T-helper 9 cell (primary cell): ENCODE measurements around the gene LCP1.
A peak's percentile ranks its signal among the peaks of the same experiment; 100 is the strongest.

Experiments
- DNase-seq: peaks from one replicate; pipeline ENCODE4 v3.0.0-alpha.2; 2020

LCP1 gene

GRCh38 chr13:46154136-46154801 is 27.7 kb downstream of the LCP1 start:
- no peak for DNase-seq

- no peak for DNase-seq
These were observed 29.2 kb downstream of the LCP1 start for GRCh38 chr13:46152627-46153328.

GRCh38 chr13:46150134-46150693 is 31.8 kb downstream of the LCP1 start:
- no peak for DNase-seq

GRCh38 chr13:46149272-46150133 is 32.5 kb downstream of the LCP1 start:
- no peak for DNase-seq

GRCh38 chr13:46146898-46147297 is 35.1 kb downstream of the LCP1 start:
- no peak for DNase-seq

- DNase-seq, result no peak
These were observed 36.0 kb downstream of the LCP1 start for GRCh38 chr13:46145950-46146349.

GRCh38 chr13:46145135-46145534 is 36.8 kb downstream of the LCP1 start:
- no peak for DNase-seq

GRCh38 chr13:46143184-46143701 is 38.7 kb downstream of the LCP1 start:
- no peak for DNase-seq

- DNase-seq, result no peak
These were observed 39.2 kb downstream of the LCP1 start for GRCh38 chr13:46142776-46143175.

GRCh38 chr13:46140044-46140443 is 41.9 kb downstream of the LCP1 start:
- DNase-seq, result no peak

- no peak for DNase-seq
These were observed 44.2 kb downstream of the LCP1 start for GRCh38 chr13:46137627-46138317.

- DNase-seq, result no peak
These were observed 45.3 kb downstream of the LCP1 start for GRCh38 chr13:46136688-46137087.

GRCh38 chr13:46134961-46135522 is 46.9 kb downstream of the LCP1 start:
- DNase-seq, result no peak

GRCh38 chr13:46134494-46134893 is 47.5 kb downstream of the LCP1 start:
- no peak for DNase-seq

- no peak for DNase-seq
These were observed 49.9 kb downstream of the LCP1 start for GRCh38 chr13:46132109-46132508.

GRCh38 chr13:46131705-46132104 is 50.3 kb downstream of the LCP1 start:
- no peak for DNase-seq

- no peak for DNase-seq
These were observed 51.9 kb downstream of the LCP1 start for GRCh38 chr13:46129955-46130618.

GRCh38 chr13:46129124-46129523 is 52.9 kb downstream of the LCP1 start:
- DNase-seq, result no peak

GRCh38 chr13:46127358-46128023 is 54.5 kb downstream of the LCP1 start:
- DNase-seq, result no peak

- DNase-seq, result peak; percentile 55
These were observed 55.2 kb downstream of the LCP1 start for GRCh38 chr13:46126552-46127357.
